NCI-H2171 treated with DMSO at 0.1 percent for 48 hours (cell line): ENCODE measurements around the gene CCDC196.
A peak's percentile ranks its signal among the peaks of the same experiment; 100 is the strongest.

Experiments used
- DNase-seq: peaks from one replicate; lab custom pipeline; 2025; lab: John Stamatoyannopoulos, UW

The CCDC196 gene, protein sequence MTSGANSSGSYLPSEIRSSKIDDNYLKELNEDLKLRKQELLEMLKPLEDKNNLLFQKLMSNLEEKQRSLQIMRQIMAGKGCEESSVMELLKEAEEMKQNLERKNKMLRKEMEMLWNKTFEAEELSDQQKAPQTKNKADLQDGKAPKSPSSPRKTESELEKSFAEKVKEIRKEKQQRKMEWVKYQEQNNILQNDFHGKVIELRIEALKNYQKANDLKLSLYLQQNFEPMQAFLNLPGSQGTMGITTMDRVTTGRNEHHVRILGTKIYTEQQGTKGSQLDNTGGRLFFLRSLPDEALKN

GRCh38 chr14:66485910-66486421 lies at the start of gene CCDC196:
Gene CCDC196 (plus strand): TSS chr14:66486371. CDS start chr14:66486503, 132 bp downstream.
- DNase-seq, result no peak

DNA sequence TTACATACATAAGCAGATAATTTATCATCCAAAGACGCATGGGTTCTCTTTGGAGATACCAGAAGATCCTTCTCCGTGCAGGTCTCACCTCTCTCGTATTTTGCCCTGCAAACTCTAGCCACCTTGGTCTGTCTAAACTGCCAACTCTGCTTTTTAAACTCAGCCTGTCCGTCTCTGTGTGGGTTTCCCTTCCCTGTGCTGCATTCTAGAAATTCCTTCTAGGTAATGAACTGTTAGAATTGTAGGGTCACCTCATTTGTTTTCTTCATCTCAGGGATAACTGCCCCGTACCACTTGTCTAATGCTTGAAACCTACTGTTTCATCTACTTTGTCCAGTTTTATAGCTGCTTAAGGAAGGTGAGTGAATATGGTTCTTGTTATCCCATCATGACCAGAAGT lies 45.4 kb upstream of the CCDC196 start:
- no peak for DNase-seq

DNA sequence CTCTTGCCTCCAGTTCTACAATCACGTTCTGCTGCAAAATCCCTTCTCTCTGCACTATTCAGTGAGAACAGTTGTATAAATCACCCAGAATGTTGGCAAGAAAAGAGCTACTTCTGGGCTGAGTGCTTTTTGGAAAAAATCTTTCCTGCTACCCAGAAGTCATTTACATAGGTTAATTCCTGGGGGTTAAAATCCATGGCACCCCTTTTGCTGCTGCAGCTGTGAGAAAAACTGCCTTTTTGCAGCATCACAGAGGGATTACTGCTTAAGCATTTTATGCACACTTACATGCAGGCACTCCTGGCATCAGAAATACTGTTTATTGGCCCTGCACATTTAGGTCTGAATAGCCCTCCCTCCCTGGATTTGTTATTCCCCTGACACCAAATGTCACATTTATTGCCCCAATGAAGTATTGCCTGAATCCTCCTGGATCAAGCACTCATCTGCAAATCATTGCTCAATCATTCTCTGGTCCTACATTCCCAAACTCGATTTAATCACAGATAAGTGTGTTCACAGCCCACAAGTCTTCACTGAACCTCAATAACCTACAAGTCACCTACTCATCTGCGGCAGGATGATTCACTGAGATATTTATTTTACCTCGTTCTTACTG lies 43.1 kb upstream of the CCDC196 start:
- no peak for DNase-seq

- no peak for DNase-seq
These were observed 42.4 kb upstream of the CCDC196 start for GRCh38 chr14:66443785-66444184.

DNA sequence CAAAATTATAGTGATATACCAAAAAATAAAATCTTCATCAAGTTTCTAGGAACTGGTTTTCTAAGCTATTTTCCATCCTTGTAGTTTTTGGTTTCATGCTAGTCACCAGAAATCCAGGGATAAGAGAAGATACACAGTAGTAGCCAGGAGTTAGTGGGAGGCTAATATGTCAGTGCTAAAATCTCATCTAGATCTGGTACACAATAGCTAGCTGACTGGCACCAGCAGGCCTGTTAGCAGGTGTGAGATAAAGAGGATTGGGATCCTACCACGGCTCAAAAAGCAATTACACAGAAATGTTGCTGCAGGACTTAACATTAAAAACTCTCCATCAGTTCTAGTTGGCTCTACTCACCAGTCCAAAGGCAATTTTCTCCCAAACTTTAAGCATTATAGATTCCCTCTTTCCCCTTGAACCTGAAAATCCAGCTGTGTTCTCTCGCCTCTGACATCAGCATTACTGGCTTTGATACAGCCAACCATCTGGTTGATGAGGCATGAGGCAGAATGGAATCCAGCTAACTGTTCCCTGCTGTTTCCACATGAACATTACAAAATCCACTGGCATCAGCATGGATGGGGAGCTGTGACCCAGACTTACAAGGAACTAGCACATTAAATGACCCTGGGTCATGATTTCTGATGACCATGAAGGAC lies 41.8 kb upstream of the CCDC196 start:
- DNase-seq, result no peak

GRCh38 chr14:66445936-66446335 lies 40.2 kb upstream of the CCDC196 start:
- DNase-seq, result peak; percentile 42

GRCh38 chr14:66453469-66453868 lies 32.7 kb upstream of the CCDC196 start:
- no peak for DNase-seq

- DNase-seq, result no peak
These were observed 26.6 kb upstream of the CCDC196 start for GRCh38 chr14:66459603-66460002.

DNA sequence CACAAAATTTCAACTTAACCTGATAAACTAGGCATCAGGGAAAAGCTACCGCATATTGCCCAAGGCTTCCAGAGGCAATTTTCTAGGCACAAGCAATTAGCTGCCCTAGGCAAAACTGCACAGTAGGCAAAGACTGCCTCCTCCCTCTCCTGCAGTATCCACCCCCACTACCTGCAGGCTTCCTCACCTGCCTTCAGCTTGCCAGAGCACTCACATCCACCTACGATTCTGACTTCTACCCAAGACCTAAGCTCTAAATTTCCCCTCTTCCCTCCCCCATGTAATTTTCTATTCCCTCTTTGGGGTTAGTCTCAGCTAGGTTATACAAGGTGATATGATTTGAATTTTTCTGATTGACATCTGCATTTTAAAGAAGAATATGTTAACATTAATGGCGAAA lies 21.9 kb upstream of the CCDC196 start:
- no peak for DNase-seq

- no peak for DNase-seq
These were observed 17.3 kb upstream of the CCDC196 start for GRCh38 chr14:66468778-66469367.

GRCh38 chr14:66471584-66471983 lies 14.6 kb upstream of the CCDC196 start:
- DNase-seq, result no peak

- DNase-seq, result no peak
These were observed 13.9 kb upstream of the CCDC196 start for GRCh38 chr14:66472251-66472650.

- DNase-seq, result no peak
These were observed 12.9 kb upstream of the CCDC196 start for GRCh38 chr14:66473223-66473622.

- peak; percentile 51 for DNase-seq
These were observed 9.2 kb upstream of the CCDC196 start for GRCh38 chr14:66476964-66477363.

GRCh38 chr14:66477567-66477966 lies 8.6 kb upstream of the CCDC196 start:
- no peak for DNase-seq

DNA sequence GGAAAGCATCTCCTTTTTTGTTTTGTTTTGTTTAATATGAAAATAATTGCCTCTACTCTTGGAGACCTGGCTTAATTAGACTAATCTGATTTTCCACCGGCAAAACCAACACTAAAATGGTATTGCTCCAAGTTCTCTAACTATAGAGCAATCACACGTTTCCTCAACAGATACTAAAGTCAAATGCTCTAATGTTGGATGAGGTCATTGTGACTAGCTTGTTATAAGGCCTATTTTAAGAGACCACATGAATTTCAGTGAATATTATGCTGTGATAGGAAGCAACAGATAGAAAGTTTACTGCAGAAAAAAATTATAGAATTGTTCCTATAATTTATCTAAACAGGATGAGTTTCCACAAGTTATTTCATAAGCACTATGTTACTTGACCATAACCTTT lies 3.3 kb upstream of the CCDC196 start:
- no peak for DNase-seq

- no peak for DNase-seq
These were observed 2.8 kb upstream of the CCDC196 start for GRCh38 chr14:66483322-66483721.

DNA sequence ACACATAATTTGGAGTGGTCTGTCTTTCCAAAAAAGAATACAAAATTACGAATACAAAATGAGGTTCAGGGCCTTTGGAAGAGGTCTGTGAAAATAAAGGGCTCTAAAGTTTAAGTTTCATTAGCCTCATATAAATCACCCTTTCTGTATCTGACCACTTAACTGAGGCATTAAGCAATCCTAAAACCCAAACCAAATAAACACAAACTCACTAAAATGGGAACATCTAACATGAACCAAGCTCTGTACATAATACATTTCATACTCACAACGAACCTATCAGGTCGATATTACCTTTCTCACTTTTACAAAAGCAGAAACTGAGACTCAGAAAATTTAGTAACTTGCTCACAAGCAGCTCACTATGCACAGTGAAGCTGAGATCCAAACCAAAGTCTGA lies 1.1 kb upstream of the CCDC196 start:
- DNase-seq, result no peak

GRCh38 chr14:66487164-66487563 lies 993 bp downstream of the CCDC196 start:
- DNase-seq, result no peak

GRCh38 chr14:66490143-66491111 lies 4.3 kb downstream of the CCDC196 start:
- DNase-seq, result no peak

- no peak for DNase-seq
These were observed 7.6 kb downstream of the CCDC196 start for GRCh38 chr14:66493750-66494149.
